HL-60 (cell line): ENCODE data around the gene NKX6-1.

Source experiments
- DNase-seq, 2 experiments: peaks; one replicate each; pipeline ENCODE4 v3.0.0-alpha.2; 2010 to 2020; ENCODE audit warnings: low read depth in 1 of 2, low spot score in 1 of 2
- H3K27ac ChIP-seq: fragments of 250-450 bp; sonication (Bioruptor Pico); replicated peaks from 2 replicates; pipeline ENCODE4 v1.5.1; 2020; ENCODE audit warnings: mild to moderate bottlenecking, moderate library complexity
- H3K27me3 ChIP-seq: fragments of 250-450 bp; sonication (Bioruptor Pico); 2 replicates; pipeline ENCODE4 v1.5.1; 2021; ENCODE audit warnings: mild to moderate bottlenecking, moderate library complexity; ENCODE audit not compliant: insufficient read depth, poor library complexity, severe bottlenecking
- H3K4me3 ChIP-seq: replicated peaks from 2 replicates; pipeline ENCODE4 v1.5.1; 2011; ENCODE audit warnings: mild to moderate bottlenecking, control low read depth, low read length; ENCODE audit not compliant: insufficient read depth
- CTCF ChIP-seq: IDR thresholded peaks from one replicate; pipeline ENCODE4 v1.5.1; 2011; ENCODE audit warnings: low read length, control low read depth, inconsistent platforms; ENCODE audit not compliant: insufficient read depth
- GABPA ChIP-seq: IDR thresholded peaks from 2 replicates; pipeline ENCODE4 v1.6.1; 2012; ENCODE audit warnings: low read depth
- POLR2AphosphoS5 ChIP-seq: IDR thresholded peaks from 2 replicates; pipeline ENCODE4 v1.6.1; 2012; ENCODE audit warnings: low read depth
- REST ChIP-seq: IDR thresholded peaks from 2 replicates; pipeline ENCODE4 v1.6.1; 2012; ENCODE audit warnings: low read depth; ENCODE audit not compliant: insufficient replicate concordance
- SPI1 ChIP-seq: IDR thresholded peaks from 2 replicates; pipeline ENCODE4 v1.6.1; 2012; ENCODE audit warnings: low read depth, mild to moderate bottlenecking, borderline replicate concordance

NKX6-1 gene

GRCh38 chr4:84512277-84512676 is 13.2 kb upstream of the NKX6-1 start:
- no peak overlapping the region for H3K27ac ChIP-seq
- no peak for DNase-seq
- no peak overlapping the region for H3K4me3 ChIP-seq
- peaks cover 22% of the 10 kb centered on the region for H3K27me3 ChIP-seq
- TF ChIP-seq REST (no peak), SPI1 (no peak), POLR2AphosphoS5 (no peak), GABPA (no peak), CTCF (no peak)

- Histone ChIP-seq H3K4me3 (no peak overlapping the region), H3K27ac (no peak overlapping the region), H3K27me3 (peaks cover 22% of the 10 kb centered on the region)
- no peak for DNase-seq
- no peak for TF ChIP-seq SPI1
- TF ChIP-seq GABPA, result no peak
- no peak for TF ChIP-seq REST
- no peak for TF ChIP-seq CTCF
- TF ChIP-seq POLR2AphosphoS5, result no peak
These were observed 12.6 kb upstream of the NKX6-1 start for GRCh38 chr4:84511703-84512102.

GRCh38 chr4:84507941-84508340 is 8.8 kb upstream of the NKX6-1 start:
- Histone ChIP-seq H3K27me3 (peaks cover 37% of the 10 kb centered on the region), H3K4me3 (no peak overlapping the region), H3K27ac (no peak overlapping the region)
- TF ChIP-seq CTCF (no peak), REST (no peak), POLR2AphosphoS5 (no peak), SPI1 (no peak), GABPA (no peak)
- no peak for DNase-seq
